ENCODE measurements around the gene RRAS.
A peak's percentile ranks its signal among the peaks of the same experiment; 100 is the strongest.

RRAS gene

DNA sequence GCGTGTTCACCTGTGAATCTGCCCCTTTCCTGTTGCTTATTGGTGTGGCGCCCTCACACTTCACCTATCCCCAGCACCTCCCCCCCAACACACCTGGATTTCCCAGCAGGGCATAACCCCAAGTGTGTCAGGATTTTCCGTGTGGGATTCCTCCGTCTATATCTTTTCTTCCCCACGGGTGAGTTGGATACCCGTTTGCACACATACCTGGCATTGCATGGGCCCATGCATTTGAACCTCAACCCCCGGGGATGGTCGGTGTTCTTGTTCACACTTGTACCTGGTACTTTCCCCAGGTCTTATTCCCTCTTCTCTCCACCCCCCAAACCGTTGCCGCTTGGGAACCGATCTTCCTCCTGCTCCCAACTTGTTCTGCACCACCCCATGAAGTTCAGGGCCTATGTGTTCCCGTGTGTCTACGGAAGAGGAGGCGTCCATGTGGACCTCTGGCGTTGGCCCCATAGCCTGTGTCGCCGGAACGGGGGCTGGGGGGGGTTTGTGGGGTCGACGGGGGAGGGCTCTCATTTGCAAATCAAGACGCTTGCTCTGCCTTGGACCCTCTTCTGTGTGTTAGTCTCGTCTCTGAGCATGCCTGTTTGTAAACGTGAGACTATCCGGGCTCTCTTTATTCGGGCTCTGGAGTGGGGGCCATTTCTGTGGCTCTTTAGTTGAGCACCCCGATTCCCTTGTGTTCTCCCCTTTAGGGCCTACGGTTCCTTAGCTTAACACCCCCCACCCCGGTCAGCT lies 47.3 kb downstream of the RRAS start:
- peak; percentile 14 for DNase-seq (ENCODE audit: low read depth)
- peak overlapping the region; percentile 79 for H3K4me3 ChIP-seq (ENCODE audit: control insufficient read depth, low read depth, low read length)
- TF ChIP-seq, protein P1, sequence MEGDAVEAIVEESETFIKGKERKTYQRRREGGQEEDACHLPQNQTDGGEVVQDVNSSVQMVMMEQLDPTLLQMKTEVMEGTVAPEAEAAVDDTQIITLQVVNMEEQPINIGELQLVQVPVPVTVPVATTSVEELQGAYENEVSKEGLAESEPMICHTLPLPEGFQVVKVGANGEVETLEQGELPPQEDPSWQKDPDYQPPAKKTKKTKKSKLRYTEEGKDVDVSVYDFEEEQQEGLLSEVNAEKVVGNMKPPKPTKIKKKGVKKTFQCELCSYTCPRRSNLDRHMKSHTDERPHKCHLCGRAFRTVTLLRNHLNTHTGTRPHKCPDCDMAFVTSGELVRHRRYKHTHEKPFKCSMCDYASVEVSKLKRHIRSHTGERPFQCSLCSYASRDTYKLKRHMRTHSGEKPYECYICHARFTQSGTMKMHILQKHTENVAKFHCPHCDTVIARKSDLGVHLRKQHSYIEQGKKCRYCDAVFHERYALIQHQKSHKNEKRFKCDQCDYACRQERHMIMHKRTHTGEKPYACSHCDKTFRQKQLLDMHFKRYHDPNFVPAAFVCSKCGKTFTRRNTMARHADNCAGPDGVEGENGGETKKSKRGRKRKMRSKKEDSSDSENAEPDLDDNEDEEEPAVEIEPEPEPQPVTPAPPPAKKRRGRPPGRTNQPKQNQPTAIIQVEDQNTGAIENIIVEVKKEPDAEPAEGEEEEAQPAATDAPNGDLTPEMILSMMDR (conservative IDR thresholded peaks at IDR 0.05; ENCODE audit: control insufficient read depth, insufficient read depth, low read depth, low read length) = no peak

DNA sequence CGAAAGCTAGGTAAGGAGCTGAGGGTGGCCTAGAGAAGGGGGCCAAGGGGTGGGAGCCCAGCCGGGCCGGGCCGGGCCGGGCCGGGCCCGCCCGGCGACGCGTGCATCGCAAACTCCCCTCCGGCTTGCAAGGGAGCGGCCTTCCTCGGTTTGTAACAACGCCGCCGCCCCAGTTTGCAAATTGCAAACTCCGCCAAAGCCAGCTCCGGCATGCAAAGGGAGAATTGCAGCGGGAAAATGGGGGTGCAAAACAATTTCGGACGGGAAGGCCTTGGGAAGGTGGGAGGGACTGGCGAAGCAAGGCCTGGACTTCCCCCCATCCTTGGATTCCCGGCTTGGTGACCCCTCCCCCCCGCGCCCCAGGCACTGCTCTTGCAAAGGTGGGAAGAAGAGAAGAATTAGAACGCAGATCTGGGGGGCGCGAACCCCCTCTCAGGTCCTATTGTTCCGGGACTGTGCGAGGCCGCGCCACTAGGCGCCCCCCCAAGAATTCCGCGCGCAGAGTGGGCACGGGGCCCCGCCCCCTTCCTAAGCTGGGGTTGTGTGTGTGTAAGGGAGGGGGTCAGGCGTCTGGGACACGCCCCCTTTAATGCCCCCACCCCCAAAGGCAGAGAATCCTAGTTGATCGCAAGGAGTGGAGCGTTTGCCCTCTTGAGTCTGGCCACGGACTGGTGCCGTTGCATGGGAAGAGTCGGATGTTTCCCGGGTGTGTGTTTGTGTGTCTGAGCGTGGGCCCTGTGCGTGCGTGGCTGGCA lies 48.0 kb downstream of the RRAS start:
- H3K4me3 ChIP-seq (ENCODE audit: control insufficient read depth, low read depth, low read length) = peak overlapping the region; percentile 79
- peak; percentile 37 for DNase-seq (ENCODE audit: low read depth)
- TF ChIP-seq, protein P1 (conservative IDR thresholded peaks at IDR 0.05; ENCODE audit: control insufficient read depth, insufficient read depth, low read depth, low read length) = no peak

DNA sequence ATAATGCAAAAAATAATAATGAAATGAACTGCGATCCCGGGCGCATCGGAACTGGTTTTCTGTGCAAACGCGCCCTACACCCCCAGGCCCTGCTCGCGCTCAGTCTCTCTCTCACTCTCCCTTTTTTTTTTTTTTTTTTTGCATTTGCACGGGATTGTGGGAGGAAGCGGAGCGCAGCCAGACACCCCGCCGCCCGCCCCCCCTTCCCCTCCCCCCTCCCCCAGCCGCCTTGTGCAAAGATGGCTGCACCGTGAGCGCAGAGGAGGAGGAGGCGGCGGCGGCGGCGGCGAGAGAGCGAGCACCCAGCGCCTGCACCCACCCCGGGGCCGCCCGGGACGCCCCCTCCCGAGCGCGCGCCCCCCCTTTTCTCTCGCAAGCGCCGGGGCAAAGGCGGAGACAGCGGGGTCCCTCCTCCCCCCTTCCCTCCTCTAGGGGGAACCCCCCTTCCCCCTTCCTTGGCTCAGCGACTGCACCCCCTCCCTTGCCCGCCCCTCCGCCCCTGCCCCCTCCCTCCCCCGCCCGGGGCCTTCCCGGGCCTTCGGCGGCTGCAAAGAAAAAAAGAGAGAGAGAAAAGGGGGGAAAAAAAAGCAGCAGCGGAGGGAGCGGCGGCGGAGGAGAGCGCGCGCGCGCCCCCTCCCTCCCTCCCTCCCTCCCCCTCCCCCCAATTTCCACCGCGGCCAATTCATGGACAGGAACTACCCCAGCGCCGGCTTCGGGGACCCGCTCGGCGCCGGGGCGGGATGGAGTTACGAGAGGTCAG lies 48.8 kb downstream of the RRAS start, which contains the start of gene PRR12:
Gene PRR12 (plus strand): TSS at position 212 of the 760 bp plus-strand sequence. CDS start 473 bp downstream, at position 685.
- H3K4me3 ChIP-seq (ENCODE audit: control insufficient read depth, low read depth, low read length) = peak within 1 kb of the TSS; percentile 79
- DNase-seq (ENCODE audit: low read depth) = peak; percentile 65
- TF ChIP-seq, protein P1 (conservative IDR thresholded peaks at IDR 0.05; ENCODE audit: control insufficient read depth, insufficient read depth, low read depth, low read length) = no peak

DNA sequence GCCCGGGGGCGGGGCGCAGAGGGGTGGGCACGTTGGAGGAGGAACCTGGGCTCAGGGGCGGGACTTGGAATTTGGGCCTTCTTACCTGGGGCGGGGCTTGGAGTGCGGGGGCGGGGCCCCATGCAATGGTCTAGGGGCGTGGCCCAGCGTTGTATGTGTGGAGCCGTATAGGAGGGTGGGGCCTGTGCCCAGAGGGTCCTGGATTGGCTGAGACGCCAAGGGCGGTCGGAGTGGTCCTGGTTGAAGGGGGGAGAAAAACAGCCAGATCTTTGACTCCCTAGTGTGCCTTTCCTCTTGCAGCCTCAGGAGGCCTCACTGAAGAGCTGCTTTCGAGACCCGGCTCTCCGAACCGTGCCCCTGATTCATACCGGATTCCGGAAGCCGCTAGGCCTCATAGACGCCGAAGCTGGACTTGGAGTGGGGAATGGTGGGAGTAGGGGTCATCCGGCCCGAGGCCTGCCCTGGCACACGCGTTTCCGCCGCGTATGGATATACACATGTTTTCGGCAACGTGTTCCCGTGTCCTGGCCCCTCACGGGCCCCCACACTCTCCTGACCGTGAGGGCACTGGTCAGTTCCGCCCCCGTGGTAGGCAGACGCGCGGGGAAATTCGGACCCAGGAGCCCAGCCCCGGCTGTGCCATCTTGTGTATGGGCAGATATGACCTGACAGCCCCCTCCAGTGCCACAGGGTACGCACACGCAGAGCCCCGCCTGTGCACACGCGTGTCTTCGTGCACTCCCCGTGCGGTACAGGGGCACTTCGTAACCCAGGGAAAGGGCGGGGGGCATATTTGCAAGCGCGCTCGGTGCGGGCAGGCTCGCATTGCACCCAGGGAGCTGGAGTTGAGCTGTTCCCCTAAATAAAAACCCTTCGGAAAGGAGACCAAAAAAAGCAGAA lies 49.6 kb downstream of the RRAS start:
- TF ChIP-seq, protein P1 (conservative IDR thresholded peaks at IDR 0.05; ENCODE audit: control insufficient read depth, insufficient read depth, low read depth, low read length) = no peak
- peak overlapping the region; percentile 67 for H3K4me3 ChIP-seq (ENCODE audit: control insufficient read depth, low read depth, low read length)
- DNase-seq (ENCODE audit: low read depth) = peak; percentile 97

DNA sequence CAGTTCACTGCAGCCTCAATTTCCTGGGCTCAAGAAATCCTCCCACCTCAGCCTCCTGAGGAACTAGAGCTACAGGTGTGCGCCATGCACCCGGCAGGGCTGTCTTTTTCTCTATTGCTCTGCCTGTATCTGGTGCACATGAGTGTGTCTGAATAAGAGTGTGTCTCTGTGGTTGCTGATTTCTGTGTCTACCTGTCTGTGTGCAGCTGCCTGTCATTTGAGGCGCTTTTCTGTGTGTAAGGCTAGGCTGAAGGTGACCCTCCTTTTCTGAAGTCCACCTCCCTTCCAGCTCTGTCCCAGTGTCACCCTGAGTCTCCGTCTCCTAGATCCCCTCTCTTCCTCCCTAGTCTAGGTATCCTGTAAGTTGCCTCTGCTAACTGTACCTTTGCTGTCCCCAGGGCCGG lies 50.4 kb downstream of the RRAS start:
- TF ChIP-seq, protein P1 (conservative IDR thresholded peaks at IDR 0.05; ENCODE audit: control insufficient read depth, insufficient read depth, low read depth, low read length) = no peak
- no peak for DNase-seq (ENCODE audit: low read depth)
- H3K4me3 ChIP-seq (ENCODE audit: control insufficient read depth, low read depth, low read length) = no peak overlapping the region

All from fibroblast of mammary gland (primary cell).